ENCODE data around the gene DUSP28.

DNA sequence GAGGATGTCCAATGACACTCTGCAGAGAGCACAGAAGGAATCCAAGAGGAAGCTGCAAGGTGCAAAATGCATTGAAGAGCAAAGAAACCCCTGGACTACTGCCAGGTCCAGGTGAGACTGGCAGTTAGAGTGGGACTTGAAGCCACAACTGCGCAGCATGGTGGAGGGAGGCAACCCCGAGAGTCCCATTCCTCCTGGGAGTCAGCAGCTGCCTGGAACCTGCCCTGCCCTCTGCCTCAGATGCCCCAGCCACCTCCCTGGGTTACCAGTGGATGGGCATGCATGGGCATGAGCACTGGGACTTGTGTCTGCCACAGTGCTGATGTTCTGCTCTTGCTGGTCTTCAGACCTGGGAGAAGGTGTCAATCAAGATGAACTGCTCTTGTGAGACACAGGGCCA, 45.5 kb upstream of the DUSP28 start:
- TF ChIP-seq, protein P1, sequence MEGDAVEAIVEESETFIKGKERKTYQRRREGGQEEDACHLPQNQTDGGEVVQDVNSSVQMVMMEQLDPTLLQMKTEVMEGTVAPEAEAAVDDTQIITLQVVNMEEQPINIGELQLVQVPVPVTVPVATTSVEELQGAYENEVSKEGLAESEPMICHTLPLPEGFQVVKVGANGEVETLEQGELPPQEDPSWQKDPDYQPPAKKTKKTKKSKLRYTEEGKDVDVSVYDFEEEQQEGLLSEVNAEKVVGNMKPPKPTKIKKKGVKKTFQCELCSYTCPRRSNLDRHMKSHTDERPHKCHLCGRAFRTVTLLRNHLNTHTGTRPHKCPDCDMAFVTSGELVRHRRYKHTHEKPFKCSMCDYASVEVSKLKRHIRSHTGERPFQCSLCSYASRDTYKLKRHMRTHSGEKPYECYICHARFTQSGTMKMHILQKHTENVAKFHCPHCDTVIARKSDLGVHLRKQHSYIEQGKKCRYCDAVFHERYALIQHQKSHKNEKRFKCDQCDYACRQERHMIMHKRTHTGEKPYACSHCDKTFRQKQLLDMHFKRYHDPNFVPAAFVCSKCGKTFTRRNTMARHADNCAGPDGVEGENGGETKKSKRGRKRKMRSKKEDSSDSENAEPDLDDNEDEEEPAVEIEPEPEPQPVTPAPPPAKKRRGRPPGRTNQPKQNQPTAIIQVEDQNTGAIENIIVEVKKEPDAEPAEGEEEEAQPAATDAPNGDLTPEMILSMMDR (conservative IDR thresholded peaks at IDR 0.05) = no peak
- TF ChIP-seq EZH2 (IDR thresholded peaks at IDR 0.05; ENCODE audit: low read depth) = no peak
